Hepatocyte (in vitro differentiated cells): Measurements from ENCODE around the gene TUBB6. TPM values are rescaled to one million over a fixed set of nuclear protein-coding genes. Genes with fewer than 3 reads are reported as not detected.

Experiments used
- DNase-seq: peaks from one replicate; pipeline ENCODE4 v3.0.0-alpha.2; 2016; ENCODE audit warnings: low spot score
- H2AFZ ChIP-seq: fragments of 200-600 bp; sonication (generic); 2 replicates; pipeline ENCODE4 v1.6.0; 2016; ENCODE audit warnings: antibody characterized with exemption, mild to moderate bottlenecking
- H3K27ac ChIP-seq: fragments of 200-600 bp; sonication (generic); 2 replicates; pipeline ENCODE4 v1.5.1; 2016; ENCODE audit warnings: mild to moderate bottlenecking
- H3K27me3 ChIP-seq: fragments of 200-600 bp; sonication (generic); 2 replicates; pipeline ENCODE4 v1.6.1; 2016
- H3K36me3 ChIP-seq: fragments of 200-600 bp; sonication (generic); replicated peaks from 2 replicates; pipeline ENCODE4 v1.5.1; 2016; ENCODE audit warnings: low read depth; ENCODE audit not compliant: insufficient read depth
- H3K4me1 ChIP-seq: fragments of 200-600 bp; sonication (generic); 2 replicates; pipeline ENCODE4 v1.5.1; 2016; ENCODE audit warnings: mild to moderate bottlenecking, moderate library complexity; ENCODE audit not compliant: insufficient read depth
- H3K4me2 ChIP-seq: fragments of 200-600 bp; sonication (generic); 2 replicates; pipeline ENCODE4 v1.6.0; 2016
- H3K4me3 ChIP-seq: fragments of 200-600 bp; sonication (generic); 2 replicates; pipeline ENCODE4 v1.5.1; 2016; ENCODE audit warnings: mild to moderate bottlenecking
- H3K79me2 ChIP-seq: fragments of 200-600 bp; sonication (generic); 2 replicates; pipeline ENCODE4 v1.6.0; 2017; ENCODE audit warnings: mild to moderate bottlenecking
- H3K9me2 ChIP-seq: fragments of 200-600 bp; sonication (generic); replicated peaks from 2 replicates; pipeline ENCODE4 v1.6.0; 2017; ENCODE audit warnings: mild to moderate bottlenecking; ENCODE audit not compliant: insufficient read depth
- H3K9me3 ChIP-seq: fragments of 200-600 bp; sonication (generic); 2 replicates; pipeline ENCODE4 v1.5.1; 2016; ENCODE audit warnings: low read depth, mild to moderate bottlenecking
- H4K20me1 ChIP-seq: fragments of 200-600 bp; sonication (generic); 2 replicates; pipeline ENCODE4 v1.6.0; 2016; ENCODE audit warnings: mild to moderate bottlenecking; ENCODE audit not compliant: insufficient read depth, poor library complexity, severe bottlenecking
- CTCF ChIP-seq: fragments of 200-600 bp; sonication (generic); IDR thresholded peaks from 2 replicates; pipeline ENCODE4 v1.5.1; 2016; ENCODE audit warnings: antibody characterized with exemption, mild to moderate bottlenecking; ENCODE audit not compliant: poor library complexity
- EZH2 ChIP-seq: fragments of 200-600 bp; sonication (generic); IDR thresholded peaks from 2 replicates; pipeline ENCODE4 v1.6.1; 2016; ENCODE audit warnings: antibody characterized with exemption, mild to moderate bottlenecking, borderline replicate concordance
- EZH2phosphoT487 ChIP-seq: fragments of 200-600 bp; sonication (generic); IDR thresholded peaks from one replicate; pipeline ENCODE4 v1.6.1; 2018; ENCODE audit warnings: antibody characterized with exemption, mild to moderate bottlenecking, low read depth, moderate library complexity; ENCODE audit not compliant: unreplicated experiment, severe bottlenecking
- WGBS: methylation state at CpG from one replicate; pipeline ENCODE4 v1.1.6; 2016; ENCODE audit warnings: low lambda C conversion rate; ENCODE audit errors: missing lambda C conversion rate; 5-methylcytosine and 5-hydroxymethylcytosine counted together
- polyA plus RNA-seq: library from polyadenylated mRNA; unstranded; fragments of >200 nt; fragmentation: Nextera tagmentation; extraction: Ambion mirVana; gene quantifications from 2 replicates; pipeline ENCODE4 v1.2.1, GENCODE V29; 2016
- total RNA-seq: library from RNA; depleted of rRNA; stranded (reverse); fragments of >200 nt; gene quantifications from 2 replicates; pipeline ENCODE4 v1.2.3, GENCODE V29; 2014

The TUBB6 gene
- total and polyA plus RNA-seq, 2 experiments from 2014 or later, result 68.6 to 96.3 TPM

GRCh38 chr18:12324991-12325725 is 17.1 kb downstream of the TUBB6 start:
- Histone ChIP-seq H3K4me2 (no peak overlapping the region), H3K9me2 (no peaks in the 10 kb centered on the region), H3K79me2 (no peaks in the 10 kb centered on the region), H3K36me3 (no peaks in the 10 kb centered on the region), H4K20me1 (no peaks in the 10 kb centered on the region), H3K27ac (no peak overlapping the region), H3K9me3 (no peaks in the 10 kb centered on the region), H3K27me3 (no peaks in the 10 kb centered on the region), H3K4me1 (no peaks in the 10 kb centered on the region), H2AFZ (no peak overlapping the region), H3K4me3 (no peak overlapping the region)
- 98% methylated on average over 54 of the region's 58 CpGs for WGBS
- no peak for DNase-seq
- TF ChIP-seq EZH2, result no peak
- TF ChIP-seq EZH2phosphoT487, result no peak
- no peak for TF ChIP-seq CTCF

- WGBS, result 99% methylated on average over 28 of the region's 29 CpGs
- Histone ChIP-seq H3K9me2 (no peaks in the 10 kb centered on the region), H3K27me3 (no peaks in the 10 kb centered on the region), H3K4me2 (no peak overlapping the region), H3K9me3 (no peaks in the 10 kb centered on the region), H4K20me1 (no peaks in the 10 kb centered on the region), H3K4me3 (no peak overlapping the region), H3K79me2 (no peaks in the 10 kb centered on the region), H3K36me3 (no peaks in the 10 kb centered on the region), H3K27ac (no peak overlapping the region), H2AFZ (no peak overlapping the region), H3K4me1 (no peaks in the 10 kb centered on the region)
- TF ChIP-seq EZH2 (no peak), CTCF (no peak), EZH2phosphoT487 (no peak)
- DNase-seq, result no peak
Observed at GRCh38 chr18:12325726-12326245, 17.7 kb downstream of the TUBB6 start.

GRCh38 chr18:12326711-12327460 is 18.8 kb downstream of the TUBB6 start:
- Histone ChIP-seq H3K9me3 (no peaks in the 10 kb centered on the region), H3K9me2 (no peaks in the 10 kb centered on the region), H3K79me2 (no peaks in the 10 kb centered on the region), H3K27me3 (no peaks in the 10 kb centered on the region), H3K4me1 (no peaks in the 10 kb centered on the region), H3K4me2 (no peak overlapping the region), H3K27ac (no peak overlapping the region), H3K36me3 (no peaks in the 10 kb centered on the region), H4K20me1 (no peaks in the 10 kb centered on the region), H2AFZ (no peak overlapping the region), H3K4me3 (no peak overlapping the region)
- no peak for DNase-seq
- WGBS, result 98% methylated on average over 11 of the region's 12 CpGs
- TF ChIP-seq CTCF, result no peak
- TF ChIP-seq EZH2phosphoT487, result no peak
- TF ChIP-seq EZH2, result no peak
